GM19023 (cell line): ENCODE results near the gene PFKM.
"Not testable (repeated sequence)": the region's sequence is repeated elsewhere in the genome, so short reads cannot be mapped to it uniquely, and the experiment has no call there.

Source experiments
- ATAC-seq: cut with Tn5 transposase; IDR thresholded peaks from one replicate; pipeline ENCODE4 v1.9.1; 2021; ENCODE audit warnings: mild to moderate bottlenecking, moderate library complexity; ENCODE audit not compliant: unreplicated experiment

The PFKM gene

GRCh38 chr12:48110691-48111311, 8.4 kb upstream of the PFKM start:
- ATAC-seq: no peak

- ATAC-seq: not testable (repeated sequence)
Observed at GRCh38 chr12:48111312-48111693, 7.9 kb upstream of the PFKM start.

- no peak for ATAC-seq
Observed at GRCh38 chr12:48115957-48116356, 3.2 kb upstream of the PFKM start.

GRCh38 chr12:48118284-48118871, 786 bp upstream of the PFKM start:
- ATAC-seq: no peak

- no peak for ATAC-seq
Observed at GRCh38 chr12:48119834-48120195, 651 bp downstream of the PFKM start.

- no peak for ATAC-seq
Observed at GRCh38 chr12:48121522-48121921, 2.4 kb downstream of the PFKM start.

GRCh38 chr12:48122065-48122834, 3.1 kb downstream of the PFKM start:
- no peak for ATAC-seq

- no peak for ATAC-seq
Observed at GRCh38 chr12:48123169-48123568, 4.0 kb downstream of the PFKM start.

GRCh38 chr12:48125542-48125941, 6.4 kb downstream of the PFKM start:
- not testable (repeated sequence) for ATAC-seq

- ATAC-seq: no peak
Observed at GRCh38 chr12:48125985-48126384, 6.8 kb downstream of the PFKM start.

GRCh38 chr12:48126953-48127630, 7.9 kb downstream of the PFKM start:
- ATAC-seq: no peak

GRCh38 chr12:48128800-48129199, 9.6 kb downstream of the PFKM start:
- no peak for ATAC-seq

GRCh38 chr12:48129376-48129775, 10.2 kb downstream of the PFKM start:
- no peak for ATAC-seq

- ATAC-seq: no peak
Observed at GRCh38 chr12:48131517-48131916, 12.4 kb downstream of the PFKM start.

GRCh38 chr12:48132826-48133225, 13.7 kb downstream of the PFKM start:
- ATAC-seq: no peak

- no peak for ATAC-seq
Observed at GRCh38 chr12:48135027-48135426, 15.9 kb downstream of the PFKM start.

- no peak for ATAC-seq
Observed at GRCh38 chr12:48142818-48143674, 23.9 kb downstream of the PFKM start.

GRCh38 chr12:48143898-48144297, 24.7 kb downstream of the PFKM start:
- ATAC-seq: no peak

- ATAC-seq: no peak
Observed at GRCh38 chr12:48145981-48146380, 26.8 kb downstream of the PFKM start.

- no peak for ATAC-seq
Observed at GRCh38 chr12:48151103-48151771, 32.1 kb downstream of the PFKM start.
